ENCODE measurements around the gene DEK.

DEK gene

DNA sequence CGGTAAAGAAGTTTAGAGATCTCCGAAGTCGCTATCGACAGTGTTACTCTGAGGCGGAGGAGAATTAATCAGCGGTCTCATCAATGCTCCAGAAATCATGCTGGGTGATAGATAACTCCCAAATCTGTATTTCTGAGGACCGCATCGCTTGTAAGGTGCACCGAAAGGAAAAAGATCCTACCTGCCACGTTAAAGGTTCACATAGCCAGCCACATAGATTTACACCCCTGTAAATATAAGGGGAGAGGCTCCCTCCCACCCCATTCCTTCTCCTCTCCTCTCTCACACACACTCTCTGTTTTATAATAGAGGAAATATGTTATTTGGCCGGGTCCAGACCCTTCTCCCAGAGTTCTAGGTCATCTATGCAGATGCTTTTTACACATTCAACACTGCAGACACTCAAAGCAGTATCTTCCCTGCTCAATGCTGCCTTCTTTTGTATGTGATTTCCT, 620 bp upstream of the DEK start:
- DNase-seq, result no peak

DNA sequence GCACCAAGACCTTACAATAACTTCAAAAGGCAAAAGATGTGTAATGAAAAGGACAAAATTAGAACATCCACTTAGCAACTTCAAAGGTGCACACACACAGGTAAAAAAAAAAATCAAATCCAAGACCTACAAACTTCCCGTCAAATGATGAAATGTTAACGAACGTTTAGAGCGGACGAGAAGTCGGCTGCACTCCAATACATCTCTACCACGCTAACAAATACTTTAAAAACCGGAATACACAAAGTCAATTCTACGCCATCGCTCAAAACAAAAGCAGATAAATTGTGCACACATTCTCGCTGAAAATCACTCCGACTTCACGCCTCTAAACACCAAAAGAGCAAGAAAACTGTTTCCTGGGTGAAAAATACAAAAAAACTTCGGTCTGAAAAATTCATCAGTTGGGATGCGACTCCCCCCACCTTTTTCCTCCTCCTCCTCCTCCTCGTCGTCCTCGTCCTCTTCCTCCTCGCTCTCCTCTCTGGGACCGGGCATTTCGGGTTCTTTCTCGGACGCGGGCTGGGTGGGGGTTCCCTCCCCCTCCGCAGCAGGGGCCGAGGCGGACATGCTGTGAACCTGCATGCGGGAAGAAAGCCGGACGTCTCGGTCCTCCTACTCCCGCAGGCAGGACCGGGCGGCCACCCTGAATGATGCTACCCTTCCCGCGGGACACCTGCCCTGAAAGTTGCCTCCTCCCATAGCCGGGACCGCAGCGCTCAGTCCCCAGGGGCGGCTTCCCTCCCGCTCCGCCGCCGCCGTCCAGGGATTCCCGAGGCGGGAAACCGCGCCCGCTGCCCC, 712 bp downstream of the DEK start:
- DNase-seq, result peak in 1 of 2 donors; percentile 57

DNA sequence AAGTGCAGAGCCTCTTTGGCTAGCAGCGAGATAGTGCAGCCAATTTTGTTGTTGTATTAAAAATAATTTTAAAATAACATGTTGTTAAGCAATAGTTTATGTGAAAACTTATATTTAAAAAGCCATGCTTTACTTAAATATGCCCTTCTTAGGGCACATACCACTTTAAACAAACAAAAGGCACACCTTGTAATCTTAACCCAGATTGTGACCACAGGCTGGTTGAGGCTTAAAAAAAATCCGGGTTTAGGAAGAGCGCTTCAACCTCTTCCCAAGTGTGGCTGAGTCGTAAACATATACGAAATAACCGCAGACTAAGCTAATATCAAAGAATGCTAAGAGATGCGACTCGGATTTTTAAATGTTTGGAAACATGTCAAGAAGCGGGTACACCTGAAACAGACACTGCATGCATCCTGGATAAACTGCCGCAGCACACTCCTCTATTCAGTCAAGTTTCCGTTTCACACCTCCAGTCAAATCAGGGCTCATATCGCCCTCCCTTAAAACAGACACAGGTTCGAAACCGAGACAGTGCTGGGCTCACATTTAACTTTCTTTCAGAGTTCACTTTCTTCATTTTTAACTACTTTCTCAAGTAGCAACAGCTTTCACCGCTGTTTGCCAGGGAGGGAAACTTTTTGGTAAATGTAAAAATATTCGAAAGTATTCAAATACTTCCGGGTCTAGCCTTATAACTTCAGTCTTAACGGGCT, 1.5 kb downstream of the DEK start:
- DNase-seq, result no peak

DNA sequence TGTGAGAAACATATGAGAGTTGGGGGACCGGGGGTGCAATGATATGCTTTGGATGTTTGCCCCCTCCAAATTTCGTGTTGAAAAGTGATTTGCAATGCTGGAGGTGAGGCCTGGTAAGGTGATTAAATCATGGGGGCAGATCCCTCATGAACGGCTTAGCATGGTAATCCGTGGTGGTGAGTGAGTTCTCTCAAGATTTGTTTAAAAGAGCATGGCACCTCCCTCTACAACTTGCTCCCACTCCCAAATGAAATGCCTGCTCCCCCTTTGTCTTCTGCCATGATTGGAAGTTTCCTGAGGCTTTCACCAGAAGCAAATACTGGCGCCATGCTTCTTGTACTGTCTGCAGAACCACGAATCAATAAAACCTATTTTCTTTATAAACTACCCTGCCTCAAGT, 2.5 kb downstream of the DEK start:
- DNase-seq, result no peak

DNA sequence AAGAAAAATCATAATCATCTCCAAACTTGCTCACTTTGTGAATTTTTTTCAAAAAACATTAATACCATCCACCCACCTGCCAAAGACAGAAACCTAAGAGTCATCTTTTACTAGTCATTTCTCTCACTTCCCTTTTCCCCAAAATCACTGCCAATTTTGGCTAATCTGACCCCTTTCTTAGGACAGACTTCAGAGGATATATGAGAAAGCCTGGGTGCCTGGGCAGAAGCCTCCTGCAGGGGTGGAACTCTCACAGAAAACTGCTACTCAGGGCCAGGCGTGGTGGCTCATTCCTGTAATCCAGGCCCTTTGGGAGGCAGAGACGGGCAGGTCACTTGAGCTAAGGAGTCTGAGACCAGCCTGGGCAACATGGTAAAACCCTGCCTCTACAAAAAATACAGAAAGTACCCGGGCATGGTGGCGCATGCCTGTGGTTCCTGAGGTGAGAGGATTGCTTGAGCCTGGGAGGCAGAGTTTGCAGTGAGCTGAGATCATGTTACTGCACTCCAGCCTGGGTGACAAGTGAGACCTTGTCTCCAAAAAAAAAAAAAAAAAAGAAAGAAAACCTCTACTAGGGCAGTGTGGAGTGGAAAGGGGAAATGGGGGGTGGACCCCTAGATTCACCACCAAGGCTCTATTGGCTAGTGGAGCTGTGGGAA, 3.8 kb downstream of the DEK start:
- no peak for DNase-seq

DNA sequence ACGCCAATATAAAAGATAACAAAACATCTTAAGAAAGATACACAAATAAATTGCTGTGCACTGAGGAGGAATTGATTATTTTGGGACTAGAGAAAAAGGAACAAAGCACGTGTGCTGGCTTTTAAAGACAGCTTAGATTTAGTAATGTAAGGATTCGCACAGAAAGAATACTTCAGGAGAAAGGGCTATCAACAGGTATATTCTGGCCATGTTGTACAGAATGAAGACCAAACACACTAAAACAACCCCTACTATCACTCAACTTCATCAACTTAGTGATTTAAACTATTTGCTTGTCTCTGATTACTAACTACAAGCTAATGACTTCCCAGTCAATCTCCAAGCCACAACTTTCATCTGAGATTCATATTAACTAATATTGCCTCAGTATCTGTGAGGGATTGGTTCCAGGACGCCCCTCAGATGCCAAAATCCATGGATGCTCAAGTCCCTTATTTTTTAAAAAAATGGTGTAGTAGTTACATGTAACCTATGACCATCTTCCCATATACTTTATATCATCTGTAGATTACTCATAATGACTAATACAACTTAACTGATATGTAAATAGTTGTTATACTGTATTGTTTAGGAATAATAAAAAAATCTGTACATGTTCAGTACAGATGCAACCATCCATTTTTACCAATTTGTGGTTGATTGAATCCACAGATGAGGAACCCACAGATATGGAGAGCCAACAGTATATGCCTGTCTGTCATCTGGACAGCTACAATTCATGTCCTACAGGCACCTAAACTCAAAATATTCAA, 4.5 kb downstream of the DEK start:
- DNase-seq, result no peak

DNA sequence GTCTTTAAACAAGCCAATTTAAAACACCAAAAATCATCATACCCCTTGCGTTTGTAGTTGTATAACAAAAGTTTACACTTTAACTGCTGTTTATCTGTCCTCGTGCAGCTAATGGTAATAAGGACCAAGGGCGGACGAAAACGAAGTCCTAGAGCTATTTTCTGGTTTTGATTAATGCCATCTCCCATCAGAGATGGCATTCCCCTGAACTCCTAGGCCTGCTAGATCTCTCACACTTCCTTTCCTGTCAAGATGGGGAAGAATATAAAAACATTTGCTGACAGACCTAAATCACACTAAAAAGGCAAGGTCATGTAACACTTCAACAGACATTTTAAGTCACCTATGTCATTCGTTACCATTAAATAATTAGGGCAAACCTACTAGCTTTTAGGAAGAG, 9.5 kb downstream of the DEK start:
- no peak for DNase-seq

DNA sequence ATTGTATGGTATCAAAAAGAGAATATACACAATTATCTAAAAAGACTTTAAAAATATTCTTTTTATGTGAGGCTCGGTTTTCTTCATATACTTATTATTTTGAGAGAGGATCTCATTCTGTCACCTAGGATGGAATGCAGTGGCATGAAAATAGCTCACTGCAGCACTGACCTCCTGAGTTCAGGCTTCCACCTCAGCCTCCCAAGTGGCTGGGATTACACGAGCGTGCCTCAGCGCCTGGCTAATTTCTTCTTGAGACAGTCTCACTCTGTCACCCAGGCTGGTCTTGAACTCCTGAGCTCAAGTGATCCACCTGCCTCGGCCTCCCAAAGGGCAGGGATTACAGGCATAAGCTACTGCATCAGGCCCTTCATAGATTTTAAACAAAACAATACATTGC, 10.7 kb downstream of the DEK start:
- DNase-seq, result no peak

DNA sequence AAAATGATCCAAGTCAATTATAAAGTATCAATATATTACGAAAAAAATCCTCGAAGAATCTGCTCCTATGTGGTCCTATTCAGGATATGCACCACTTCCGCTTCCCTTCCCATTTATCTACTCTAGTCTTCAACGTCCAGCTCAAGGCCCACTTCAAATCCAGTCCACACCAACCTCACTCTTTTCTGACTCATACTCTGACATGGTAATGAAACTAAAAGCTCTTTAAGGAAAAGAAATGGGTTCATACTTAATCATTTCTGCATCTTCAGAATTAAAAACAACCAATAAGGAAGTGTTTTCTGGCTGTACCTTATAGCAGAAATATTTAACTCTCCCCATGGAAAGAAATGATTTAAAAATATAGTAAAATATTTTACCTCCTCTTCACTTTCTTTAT, 15.1 kb downstream of the DEK start:
- DNase-seq, result no peak

DNA sequence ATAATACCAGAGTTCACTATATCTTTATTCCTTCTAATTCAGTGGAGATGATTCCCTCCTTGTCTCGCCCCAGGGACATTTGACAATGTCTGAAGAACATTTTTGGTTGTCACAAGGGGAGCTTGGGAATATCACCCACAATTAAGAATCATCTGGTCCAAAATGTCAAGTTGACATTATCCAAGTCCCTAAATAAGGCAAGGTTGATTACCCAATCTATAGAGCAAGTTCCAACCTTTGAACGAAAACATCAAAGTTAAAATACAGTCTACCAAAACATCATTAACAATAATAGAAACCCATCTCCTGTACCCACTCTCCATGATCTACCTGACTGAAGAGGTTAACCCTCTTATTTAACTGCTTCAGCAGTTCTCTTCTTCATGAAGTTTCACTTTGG, 15.6 kb downstream of the DEK start:
- DNase-seq, result no peak

DNA sequence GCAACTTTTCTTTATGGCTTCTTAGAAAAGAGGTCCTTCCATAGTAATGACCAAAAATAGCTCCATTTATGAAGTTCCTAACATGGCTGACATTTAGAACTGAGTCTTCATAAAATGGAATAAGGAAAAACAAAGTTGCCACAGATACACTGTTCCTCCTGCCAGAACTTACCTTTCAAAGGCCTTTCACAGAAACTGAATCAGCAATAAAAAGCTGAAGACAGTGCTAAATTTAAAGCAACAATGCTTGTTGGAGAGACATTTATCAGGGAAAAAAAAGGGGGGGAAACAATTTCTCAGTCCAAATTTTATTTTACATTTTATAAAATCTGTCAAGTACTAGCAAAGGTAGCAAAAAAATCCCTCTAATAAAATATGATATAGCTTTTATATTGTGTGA, 17.3 kb downstream of the DEK start:
- no peak for DNase-seq

DNA sequence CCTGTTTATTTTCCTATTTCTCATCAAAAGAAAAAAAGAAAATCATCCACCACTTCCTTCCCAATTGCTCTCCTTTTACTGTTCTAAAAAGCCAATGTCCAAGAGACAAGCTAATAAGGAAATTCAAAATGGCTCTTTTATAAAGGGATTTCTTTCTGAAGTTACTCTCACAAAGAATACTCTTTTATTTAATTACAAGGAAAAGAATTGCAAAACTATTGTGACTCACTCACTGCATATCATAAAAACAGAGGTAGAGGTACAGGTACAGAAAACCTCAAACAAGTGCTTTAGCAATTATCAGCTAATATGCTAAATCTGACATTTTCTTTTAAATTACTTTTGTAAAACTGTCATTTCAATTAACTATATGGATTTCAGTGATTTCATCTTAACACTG, 18.1 kb downstream of the DEK start:
- DNase-seq, result no peak

DNA sequence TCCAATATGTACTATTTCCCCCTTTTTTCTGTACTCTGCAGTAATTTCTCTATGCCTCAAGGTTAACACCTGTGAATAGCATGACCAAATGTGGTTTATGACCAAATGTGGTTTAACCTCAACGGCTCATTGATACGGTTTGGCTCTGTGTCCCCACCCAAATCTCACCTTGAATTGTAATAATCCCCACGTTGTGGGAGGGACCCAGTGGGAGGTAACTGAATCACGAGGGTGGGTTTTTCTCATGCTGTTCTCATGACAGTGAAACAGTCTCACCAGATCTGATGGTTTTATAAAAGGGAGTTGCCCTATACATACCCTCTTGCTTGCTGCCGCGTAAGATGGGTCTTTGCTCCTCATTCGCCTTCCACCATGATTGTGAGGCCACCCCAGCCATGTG, 18.7 kb downstream of the DEK start:
- DNase-seq, result no peak

DNA sequence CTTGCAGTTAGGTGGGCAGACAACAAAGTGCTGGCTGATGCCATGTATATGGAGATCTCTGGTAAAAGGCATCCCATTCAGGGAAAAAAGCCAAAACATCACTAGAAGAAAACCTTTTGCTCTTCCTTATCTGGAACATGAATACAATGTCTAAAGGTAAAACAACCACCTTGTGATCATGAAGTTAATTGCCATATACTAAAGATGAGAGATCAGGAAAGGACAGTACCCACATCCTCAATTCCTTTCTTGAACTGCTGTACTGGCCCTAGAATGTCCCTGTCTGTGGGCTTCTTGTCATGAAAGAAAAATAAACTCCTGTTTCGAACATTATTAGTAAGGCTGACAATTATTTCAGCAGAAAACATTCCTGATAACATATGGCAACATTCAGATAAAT, 19.3 kb downstream of the DEK start:
- DNase-seq, result no peak

DNA sequence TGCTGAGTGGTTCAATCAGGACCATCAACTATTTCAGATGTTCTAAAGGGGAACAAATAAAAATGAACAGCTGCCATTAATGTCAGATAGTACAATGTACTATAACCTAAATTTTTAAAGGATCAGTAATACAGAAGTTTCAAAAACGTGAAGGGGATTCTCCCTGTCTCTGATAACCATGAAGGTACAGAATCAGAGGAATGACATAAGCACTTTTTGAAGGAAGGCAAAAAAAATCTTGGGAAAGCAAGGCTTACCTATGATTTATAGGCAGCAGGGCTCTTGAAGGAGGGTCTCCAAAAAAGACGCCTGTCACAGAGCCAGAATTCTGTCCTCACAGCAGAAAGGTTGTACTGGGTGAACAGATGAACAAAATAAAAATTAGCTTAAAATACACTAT, 20.1 kb downstream of the DEK start:
- DNase-seq, result no peak

DNA sequence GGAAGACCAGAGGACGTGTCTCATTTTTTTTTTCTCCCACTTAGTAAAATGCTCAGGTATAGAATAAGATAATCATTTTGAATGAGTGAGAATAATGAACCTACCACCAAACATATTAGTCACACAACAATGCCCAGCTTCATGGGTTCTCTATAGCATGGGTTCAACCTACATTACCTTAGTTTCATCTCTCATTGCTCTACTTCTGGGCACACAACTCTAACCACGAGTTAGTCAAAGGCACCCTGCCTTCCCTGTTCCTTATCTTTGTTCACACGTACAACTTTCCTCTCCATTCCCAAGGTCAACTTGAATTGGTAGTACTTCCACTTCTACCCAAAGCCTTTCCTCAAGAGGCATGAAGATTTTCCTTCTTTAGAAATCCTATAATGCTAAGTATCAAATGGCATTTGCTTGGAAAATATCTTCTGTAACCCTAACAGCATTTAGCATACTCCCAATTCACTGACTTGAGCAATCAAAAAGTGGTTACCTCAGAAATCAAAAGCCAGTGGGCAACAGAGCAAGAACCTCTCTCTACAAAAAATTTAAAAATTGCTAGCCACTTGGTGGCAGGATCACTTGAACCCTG, 20.9 kb downstream of the DEK start:
- DNase-seq, result no peak

DNA sequence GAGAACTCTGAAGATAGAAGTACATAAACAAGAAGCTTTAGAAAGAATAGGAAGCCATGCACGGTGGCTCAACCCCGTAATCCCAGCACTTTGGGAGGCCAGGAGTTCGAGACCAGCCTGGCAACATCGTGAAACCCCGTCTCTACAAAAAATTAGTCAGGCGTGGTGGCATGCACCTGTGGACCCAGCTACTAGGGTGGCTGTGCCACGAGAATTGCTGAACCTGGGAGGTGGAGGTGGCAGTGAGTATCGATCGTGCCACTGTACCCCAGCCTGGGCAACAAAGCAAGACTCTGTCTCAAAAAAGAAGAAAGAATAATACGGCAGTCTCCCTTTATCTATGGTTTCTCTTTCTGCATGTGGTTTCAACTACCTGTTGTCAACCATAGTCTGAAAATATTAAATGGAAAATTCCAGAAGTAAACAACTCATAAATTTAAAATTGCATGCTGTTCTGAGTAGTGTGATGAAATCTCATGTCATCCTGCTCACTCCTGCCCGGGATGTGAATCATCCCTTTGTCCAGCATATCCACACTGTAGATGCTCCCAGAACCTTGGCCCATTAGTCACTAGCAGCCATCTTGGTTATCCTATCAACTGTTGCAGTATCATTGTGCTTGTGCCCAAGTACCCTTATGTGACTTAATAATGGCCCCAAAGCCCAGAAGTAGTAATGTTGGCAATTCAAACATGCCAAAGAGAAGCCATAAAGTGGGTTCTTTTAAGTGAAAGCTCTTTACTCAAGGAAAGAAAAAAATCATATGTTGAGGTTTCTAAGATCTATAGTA, 22.1 kb downstream of the DEK start:
- no peak for DNase-seq

DNA sequence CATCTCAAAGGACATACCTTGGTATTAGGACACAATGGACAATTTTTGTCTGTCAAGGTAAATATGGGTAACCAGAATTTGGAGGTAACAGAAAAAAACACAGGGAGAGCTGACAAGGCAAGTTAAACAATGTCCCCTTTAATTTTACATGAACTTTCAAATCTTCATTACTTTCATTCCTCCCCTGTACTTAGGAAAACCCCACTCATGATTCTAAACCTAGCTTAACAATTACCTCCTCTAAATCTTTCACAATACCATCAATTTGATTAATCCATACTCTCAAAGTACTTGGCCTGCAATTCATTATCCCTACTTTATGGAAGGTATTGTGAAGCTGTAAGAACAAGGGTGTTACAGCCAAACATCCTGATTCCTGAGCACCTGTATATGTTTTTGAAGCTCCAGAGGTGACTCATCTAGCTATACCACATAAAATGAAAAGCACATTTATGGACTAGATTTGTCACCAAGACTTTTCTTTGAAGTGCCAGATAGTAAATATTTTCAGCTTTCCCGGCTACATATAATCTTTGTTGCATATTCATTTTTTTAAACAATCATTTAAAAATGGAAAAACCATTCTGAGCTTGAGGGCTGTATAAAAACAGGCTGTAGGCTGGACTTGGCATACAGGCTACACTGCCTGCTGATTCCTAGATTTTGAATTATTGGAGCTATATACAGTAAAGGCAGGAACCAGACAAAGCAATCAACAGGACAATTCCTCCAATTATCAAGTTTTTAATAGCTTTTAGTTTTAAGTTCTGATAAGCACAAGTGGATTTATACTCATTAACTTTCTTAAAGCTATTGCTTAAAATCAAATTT, 22.9 kb downstream of the DEK start:
- DNase-seq, result no peak

DNA sequence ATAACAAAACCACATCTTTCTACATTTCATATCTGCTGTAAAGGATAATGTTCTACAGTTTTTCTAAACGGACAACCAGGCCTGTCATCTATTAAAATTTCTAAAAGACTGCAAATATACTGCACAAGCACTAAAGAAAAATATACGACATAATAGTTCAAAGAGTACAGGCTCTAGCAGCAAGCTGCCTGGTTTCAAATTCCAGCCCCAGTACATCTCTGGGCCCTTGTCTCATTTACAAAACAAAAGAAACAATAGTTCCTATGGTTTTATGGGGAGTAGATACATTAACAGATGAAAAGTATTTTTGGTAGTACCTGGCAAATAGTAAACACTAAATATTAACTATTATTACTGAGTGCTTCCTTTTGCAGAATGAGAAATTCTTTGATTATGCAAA, 24.1 kb downstream of the DEK start:
- DNase-seq, result no peak

DNA sequence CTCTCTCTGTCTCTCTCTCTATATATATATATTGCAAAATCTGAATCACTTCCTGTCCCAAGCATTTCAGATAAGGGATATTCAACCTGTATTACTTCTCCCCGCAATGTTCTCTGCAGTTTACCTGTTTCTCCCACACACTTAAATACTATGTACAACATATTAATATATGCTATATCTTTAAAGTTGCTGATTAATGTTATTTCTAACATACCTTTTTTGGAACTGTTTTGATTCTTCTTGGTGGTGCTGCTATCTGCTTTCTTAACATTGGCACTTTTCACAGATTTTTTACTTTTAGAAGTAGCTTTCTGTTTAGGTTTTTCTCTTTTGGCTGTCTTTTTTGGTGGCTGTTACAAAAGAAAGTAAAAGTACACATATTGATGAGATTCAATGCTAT, 27.2 kb downstream of the DEK start:
- DNase-seq, result no peak

DNA sequence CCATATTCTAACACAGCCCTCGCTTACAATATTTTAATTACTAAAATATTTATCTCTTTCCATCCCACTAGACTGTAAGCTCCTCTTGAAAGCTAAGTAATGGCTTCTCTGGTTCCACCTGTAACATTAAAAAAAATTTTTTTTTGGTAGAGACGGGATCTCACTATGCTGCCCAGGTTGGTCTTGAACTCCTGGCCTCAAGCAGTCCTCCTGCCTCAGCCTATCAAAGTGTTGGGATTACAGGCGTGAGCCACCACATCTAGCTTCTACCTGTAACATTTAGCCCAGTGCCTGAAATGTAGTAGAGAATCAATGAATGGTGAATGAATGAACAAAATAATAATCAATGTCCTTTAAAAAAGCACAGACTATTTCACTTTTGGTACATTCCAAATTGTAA, 28.8 kb downstream of the DEK start:
- no peak for DNase-seq
